Activated naive CD8-positive, alpha-beta T cell treated with anti-CD3 and anti-CD28 coated beads, Interleukin-2, amount 50 U/mL, for 16 hours (primary cell): ENCODE data around the gene OR7G3.

Experiments used
- DNase-seq: peaks from one replicate; pipeline ENCODE4 v3.0.0-alpha.2; 2020; ENCODE audit warnings: low read depth, low spot score

The OR7G3 gene

GRCh38 chr19:9107375-9107774 is 19.4 kb downstream of the OR7G3 start, which contains the start of gene OR7G2:
Gene OR7G2, minus strand, starts transcription at chr19:9107475. Its CDS starts 4,232 bp downstream, at chr19:9103243.
- no peak for DNase-seq

DNA sequence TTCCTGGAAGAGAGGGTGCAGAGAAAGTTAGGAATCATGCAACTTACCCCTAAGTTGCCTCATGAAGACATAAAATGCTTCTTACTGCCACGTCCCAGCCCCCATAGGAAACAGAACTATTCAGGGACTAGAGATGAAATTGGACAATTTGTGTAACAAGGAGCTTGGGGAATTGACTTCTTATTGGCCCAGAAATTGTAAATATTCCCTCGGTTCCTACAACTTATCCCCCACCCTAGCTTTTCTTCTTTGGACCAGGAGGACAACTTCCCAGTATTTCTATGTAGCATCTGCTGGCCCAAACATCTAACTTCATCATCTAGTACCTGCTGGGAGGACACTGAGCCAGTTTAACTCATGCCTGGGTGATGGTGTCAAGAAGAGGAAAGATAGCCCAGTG is 40.0 kb downstream of the OR7G3 start, which contains the start of gene OR1M1:
Gene OR1M1, plus strand, starts transcription at position 301 of the 400 bp plus-strand sequence. CDS start 6,184 bp downstream, outside the sequence.
- no peak for DNase-seq

GRCh38 chr19:9078651-9079050 is 48.1 kb downstream of the OR7G3 start:
- no peak for DNase-seq

GRCh38 chr19:9076901-9077300 is 49.8 kb downstream of the OR7G3 start:
- no peak for DNase-seq
